ENCODE results near the gene SART3.

Gene SART3, protein sequence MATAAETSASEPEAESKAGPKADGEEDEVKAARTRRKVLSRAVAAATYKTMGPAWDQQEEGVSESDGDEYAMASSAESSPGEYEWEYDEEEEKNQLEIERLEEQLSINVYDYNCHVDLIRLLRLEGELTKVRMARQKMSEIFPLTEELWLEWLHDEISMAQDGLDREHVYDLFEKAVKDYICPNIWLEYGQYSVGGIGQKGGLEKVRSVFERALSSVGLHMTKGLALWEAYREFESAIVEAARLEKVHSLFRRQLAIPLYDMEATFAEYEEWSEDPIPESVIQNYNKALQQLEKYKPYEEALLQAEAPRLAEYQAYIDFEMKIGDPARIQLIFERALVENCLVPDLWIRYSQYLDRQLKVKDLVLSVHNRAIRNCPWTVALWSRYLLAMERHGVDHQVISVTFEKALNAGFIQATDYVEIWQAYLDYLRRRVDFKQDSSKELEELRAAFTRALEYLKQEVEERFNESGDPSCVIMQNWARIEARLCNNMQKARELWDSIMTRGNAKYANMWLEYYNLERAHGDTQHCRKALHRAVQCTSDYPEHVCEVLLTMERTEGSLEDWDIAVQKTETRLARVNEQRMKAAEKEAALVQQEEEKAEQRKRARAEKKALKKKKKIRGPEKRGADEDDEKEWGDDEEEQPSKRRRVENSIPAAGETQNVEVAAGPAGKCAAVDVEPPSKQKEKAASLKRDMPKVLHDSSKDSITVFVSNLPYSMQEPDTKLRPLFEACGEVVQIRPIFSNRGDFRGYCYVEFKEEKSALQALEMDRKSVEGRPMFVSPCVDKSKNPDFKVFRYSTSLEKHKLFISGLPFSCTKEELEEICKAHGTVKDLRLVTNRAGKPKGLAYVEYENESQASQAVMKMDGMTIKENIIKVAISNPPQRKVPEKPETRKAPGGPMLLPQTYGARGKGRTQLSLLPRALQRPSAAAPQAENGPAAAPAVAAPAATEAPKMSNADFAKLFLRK

DNA sequence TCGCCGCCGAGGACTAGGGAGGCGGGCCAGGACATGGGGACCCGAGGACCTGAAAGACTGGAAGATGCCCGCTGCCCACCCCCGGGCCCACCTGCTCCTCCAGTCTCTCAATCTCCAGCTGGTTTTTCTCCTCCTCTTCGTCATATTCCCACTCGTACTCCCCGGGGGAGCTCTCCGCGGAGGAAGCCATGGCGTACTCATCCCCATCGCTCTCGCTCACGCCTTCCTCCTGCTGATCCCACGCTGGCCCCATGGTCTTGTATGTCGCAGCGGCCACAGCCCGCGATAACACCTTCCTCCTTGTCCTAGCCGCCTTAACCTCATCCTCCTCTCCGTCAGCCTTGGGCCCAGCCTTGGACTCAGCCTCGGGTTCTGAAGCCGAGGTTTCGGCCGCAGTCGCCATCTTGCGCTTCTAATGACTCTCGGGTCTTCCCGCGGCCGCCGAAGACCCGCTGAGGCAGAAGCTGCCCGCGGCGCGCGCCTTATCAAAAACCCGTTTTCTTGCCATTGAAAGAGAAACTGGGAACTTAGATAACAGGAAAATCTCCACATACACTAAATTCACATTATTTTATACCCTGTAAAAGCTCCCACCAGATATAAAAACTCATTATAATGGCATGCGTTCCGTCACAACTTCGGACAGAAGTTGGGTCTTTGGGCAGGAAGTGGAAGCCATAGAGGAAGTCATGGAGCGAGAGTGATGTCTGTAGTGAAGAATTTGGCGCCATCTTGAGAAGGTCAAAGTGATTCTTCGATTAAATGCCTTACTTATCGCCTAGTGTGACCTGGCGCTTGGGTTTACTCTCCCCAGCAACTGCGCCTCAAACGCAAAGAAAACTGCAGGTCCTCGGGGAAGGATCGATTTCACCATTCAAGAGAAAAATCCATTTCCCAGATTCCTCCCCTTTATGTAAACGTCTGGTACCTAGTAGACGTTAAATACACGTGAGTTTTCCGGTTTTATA lies at the start of gene SART3:
Gene SART3 (minus strand): TSS at position 422 of the 968 bp plus-strand sequence. CDS start 19 bp downstream, at position 403.
- DNase-seq = peak; percentile 93

DNA sequence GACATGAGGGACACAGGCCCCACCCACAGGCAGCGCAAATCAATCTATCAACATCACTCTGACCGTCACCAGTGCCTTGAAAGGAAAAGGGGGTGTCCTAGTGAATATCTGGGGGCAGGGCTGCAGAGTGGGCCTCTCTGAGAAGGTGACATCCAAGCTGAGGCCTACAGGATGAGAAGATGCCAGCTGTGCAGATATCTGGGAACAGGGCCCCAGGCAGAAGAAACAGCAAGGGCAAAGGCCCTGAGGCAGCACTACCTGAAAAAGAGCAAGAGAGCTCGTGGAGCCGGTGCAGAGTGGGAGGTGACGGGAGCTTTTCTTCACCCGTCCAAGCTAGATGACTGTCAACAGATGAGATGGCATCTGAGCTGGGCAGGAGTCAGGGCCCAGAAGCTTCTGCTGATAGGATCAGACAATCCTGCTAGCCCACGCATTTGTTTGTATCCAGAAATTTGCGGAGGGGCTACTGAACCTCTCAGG lies 49.4 kb upstream of the SART3 start:
- DNase-seq = no peak

DNA sequence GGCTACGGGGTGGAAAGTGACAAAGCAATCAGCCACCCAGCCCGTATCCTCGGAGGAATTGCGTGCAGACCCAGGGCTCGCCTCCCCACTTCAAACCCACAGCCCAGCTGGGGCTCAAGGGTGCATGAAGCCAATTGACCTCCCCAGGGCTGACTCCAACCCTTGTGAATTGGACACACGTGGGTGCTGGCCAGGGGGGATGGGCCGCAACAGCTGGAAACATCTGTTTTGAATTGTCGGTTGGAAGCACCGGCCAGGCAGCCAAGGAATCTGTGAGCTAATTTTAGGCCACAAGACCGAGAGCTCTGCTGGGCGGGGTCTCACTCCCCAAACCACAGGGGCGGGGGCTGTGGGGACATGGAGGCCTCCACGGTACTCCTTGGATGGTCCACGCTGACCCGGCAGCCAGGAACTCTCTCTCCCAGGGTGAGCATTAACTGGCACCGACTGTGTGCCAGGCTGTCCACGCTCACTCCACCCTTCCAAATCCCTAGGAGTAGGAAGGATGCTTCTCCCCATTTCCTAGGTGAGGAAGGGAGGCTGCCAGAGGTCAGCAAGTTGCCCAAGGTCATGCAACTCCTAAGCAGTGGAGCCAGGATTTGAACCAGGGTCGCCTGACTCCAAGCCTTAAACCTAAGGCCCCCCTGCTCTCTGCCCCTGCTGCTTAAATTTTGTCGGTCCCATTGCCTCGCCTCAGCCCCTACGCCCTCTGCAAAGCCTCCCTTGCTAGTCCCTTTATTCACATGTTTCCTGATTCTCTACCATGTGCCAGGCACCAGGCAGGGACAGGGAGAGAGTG lies 48.8 kb upstream of the SART3 start:
- DNase-seq = no peak

DNA sequence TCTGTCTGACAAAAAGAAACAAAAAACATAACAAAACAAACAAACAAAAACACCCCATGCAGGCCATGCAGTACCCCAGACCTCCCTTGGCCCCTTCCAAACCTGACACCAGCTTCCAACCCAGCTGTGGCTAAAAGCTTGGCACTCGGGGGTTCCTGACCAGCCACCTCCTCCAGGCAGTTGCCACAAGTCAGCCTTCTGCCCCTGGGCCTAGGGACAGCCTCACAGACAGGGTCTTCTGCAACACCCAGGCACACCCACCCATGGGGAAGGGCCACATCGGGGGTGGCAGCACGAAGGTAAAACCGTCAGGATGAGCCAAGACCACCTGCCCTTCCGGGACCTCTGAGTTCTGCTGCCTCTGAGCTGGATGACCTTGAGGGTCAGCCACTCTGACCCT lies 47.6 kb upstream of the SART3 start:
- no peak for DNase-seq

DNA sequence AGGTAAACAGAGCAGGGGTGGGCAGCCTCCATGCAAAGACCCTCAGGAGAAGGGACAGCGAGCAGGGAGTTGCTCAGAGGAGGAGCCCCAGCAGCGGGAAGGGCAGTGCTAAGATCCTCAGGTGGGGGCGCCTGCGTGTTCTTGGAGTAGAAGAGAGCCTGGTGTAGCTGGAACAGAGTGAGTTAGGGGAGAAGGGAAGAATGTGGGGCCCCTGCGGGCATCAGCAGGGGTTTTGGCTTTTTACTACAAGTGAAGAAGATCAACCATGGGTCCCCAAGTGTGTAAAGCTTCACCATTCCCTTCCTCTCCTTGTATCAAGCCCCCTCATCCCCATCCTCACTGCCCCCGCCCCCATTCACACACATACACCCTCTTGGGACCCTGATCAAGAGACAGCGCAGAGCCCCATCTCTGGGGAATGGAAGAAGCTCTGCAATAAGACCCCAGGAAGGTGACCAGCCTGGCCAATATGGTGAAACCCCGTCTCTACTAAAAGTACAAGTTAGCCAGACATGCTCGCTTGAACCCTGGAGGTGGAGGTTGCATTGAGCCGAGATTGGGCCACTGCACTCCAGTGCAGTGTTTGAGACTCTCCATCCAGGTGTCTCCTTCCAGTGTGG lies 47.1 kb upstream of the SART3 start:
- no peak for DNase-seq

DNA sequence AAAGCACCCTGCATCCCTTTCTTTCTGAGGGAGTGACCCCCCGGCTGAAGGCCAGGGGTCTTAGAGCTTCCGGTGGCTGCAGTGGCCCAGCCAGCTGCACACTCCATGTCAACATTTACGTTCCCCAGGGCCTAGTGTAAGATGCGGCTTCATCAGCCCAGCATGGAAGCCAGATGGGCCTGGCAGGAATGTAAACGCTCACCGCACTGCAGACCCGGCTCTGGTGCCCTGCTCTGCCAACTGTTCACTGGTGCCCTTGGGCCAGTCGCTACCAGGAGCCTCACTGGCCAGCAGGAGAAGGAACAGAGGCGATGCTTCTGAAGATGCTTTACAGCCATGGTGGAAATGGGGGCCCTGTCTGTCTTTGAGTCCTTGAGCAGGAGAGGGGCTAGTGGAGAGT lies 45.5 kb upstream of the SART3 start:
- DNase-seq = no peak

DNA sequence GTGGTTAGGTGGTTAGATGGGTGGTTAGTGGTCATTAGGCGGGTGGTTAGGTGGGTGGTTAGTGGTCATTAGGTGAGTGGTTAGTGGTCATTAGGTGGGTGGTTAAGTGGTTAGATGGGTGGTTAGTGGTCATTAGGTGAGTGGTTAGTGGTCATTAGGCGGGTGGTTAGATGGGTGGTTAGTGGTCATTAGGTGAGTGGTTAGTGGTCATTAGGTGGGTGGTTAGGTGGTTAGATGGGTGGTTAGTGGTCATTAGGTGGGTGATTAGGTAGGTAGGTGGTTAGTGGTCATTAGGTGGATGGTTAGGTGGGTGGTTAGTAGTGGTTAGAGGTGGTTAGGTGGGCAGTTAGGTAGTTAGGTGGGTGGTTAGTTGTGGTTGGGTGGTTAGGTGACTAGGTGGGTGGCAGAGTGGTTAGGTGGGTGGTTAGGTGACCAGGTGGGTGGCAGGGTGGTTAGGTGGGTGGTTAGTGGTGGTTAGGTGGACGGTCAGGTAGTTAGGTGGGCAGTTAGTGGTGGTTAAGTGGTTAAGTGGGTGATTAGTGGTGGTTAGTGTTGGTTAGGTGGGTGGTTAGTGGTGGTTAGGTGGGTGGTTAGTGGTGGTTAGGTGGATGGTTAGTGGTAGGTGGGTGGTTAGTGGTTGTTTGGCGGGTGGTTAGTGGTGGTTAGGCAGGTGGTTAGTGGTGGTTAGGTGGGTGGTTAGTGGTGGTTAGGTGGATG lies 44.9 kb upstream of the SART3 start:
- no peak for DNase-seq

DNA sequence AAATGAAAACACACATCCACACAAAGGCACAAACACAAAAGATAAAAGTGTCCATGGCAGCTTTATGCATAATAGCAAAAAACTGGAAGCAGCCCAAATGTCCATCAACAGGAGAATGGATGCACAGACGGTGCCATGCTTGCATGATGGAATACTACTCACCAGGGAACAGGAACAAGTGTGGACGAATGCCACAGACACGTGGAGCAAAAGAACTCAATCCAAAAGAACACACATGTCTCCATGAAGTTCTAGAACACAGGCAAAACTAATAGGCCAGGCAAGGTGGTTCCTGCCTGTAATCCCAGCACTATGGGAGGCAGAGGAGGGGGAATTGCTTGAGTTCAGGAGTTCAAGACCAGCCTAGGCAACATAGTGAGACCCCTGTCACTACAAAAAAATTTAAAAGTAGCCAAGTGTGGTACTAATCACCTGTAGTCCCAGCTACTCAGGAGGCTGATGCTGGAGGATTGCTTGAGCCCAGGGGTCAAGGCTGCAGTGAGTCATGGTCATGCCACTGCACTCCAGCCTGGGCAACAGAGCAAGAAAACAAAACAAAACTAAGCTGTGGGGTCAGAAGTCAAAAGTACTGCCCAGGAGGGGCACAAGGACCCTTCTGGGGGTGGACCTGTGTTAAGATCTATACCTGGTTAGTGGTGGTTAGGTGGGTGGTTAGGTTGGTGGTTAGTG lies 44.2 kb upstream of the SART3 start:
- no peak for DNase-seq

DNA sequence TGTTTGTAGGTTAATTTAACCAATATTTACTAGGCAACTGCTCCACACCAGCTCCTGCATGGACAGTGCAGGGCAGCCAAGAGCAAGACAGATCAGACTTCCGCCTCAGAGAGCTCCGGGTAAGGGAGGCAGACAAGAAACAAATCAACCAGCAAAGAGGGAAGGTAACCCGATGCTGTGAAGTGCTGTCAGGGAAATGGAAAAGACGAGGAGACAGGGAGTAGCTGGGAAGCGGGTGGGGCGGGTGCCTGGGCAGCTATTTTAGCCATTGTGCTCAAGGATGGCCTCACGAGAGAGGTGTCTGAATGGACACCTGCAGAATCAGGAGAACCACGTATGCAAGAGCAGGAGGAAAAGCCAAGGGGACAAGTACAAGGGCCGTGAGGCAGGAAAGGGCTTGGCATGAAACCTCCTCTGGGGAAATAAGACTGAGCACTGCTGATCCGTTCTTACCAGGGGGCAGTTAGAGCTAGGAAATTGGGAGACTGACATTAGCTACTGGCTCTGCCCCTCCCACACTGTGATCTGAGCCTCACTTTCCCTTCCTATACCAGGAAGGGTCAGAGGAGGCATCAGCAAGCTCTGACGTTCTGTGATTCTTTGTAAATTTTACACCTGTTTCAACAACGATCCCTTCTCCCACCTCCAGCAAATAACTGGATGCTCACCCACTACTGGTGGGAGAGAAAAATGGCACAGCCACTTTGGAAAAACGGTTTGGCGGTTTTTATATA lies 43.4 kb upstream of the SART3 start:
- no peak for DNase-seq

DNA sequence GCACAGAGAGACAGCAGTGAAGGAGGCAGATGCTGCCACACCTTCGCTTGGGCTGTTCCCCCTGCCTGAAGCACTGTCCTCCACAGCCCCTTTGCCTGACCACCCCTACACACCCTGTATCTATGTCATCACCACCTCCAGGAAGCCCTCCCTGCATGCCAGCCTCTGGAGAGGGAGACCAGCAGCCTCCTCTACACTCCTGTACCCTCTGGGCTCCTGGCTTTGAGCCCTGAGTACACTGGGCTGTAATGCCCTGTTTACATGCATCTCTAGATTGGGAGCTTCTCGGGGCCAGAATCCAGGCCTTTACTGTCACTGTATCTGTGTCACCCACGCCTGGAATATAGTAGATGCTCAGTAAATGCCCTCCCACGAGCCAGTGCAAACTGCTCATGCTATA lies 42.8 kb upstream of the SART3 start:
- no peak for DNase-seq

DNA sequence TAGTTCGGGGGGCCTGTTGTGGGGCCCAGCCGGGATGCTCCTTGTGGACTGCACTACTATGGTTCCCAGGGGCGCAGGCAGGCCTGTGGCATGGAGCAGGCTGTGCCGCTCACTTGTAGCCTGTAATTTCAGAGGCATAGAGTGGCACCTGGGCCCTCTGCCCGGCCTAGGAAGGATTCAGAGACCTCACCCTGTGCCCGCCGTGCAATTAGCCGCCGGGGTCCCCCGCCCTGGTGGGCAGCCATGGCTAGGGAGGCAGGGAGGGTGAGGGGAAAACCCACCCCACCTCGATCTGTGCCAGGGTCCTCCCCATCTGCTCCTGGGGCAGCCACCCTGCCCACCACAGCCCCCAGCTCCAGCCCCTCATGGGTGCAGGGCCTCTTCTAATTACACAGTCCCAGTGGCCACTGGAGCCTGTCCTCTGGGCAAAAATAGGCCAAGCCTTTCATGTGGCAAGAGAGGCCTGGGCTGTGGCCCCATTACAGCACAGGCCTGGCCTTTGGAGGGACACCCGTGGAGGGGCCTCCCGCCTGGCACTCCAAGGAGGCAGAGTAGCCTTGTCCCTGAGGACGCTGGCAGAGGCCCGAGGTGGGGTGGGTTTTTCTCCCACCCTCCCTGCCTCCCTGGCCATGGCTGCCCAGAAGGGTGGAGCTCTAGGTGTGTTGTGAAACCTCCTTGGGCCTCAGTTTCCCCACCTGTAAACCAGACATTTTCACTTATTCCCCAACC lies 42.2 kb upstream of the SART3 start:
- DNase-seq = no peak

DNA sequence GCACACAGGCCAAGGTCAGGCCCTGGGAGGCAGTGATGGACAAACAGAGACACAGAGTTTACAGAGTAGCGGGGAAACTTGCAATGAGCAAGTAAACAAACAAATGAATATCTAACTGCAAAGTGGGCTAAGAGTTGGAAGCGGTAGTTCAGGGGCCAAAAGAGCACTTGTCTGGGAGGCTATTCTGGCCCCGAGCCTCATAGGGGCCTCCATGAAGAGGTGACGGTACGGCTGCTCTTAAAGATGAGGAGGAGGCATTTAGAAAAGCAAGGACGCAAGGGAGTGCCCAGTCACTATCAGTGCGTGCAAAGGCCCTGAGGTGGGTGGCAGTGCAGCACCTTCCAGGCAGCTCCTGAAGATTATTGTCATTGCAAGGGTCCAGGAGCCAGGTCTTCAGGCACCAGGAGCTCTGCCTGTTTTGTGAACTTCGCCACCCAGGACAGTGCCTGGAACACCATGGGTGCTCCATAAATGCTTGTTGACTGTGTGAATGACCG lies 41.3 kb upstream of the SART3 start:
- DNase-seq = no peak

DNA sequence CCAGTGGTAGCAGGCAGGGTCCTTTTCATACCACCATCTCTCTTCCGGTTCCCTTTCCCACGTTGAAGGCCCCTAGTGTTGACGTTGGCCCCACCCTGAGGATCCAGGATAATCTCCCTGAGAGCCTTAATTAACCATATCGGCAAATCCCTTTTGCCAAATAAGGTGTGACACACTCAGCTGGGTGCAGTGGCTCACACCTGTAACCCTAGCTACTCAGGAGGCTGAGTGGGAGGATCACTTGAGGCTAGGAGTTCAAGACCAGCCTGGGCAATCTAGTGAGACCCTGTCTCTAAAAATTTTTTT lies 39.7 kb upstream of the SART3 start:
- DNase-seq = no peak

DNA sequence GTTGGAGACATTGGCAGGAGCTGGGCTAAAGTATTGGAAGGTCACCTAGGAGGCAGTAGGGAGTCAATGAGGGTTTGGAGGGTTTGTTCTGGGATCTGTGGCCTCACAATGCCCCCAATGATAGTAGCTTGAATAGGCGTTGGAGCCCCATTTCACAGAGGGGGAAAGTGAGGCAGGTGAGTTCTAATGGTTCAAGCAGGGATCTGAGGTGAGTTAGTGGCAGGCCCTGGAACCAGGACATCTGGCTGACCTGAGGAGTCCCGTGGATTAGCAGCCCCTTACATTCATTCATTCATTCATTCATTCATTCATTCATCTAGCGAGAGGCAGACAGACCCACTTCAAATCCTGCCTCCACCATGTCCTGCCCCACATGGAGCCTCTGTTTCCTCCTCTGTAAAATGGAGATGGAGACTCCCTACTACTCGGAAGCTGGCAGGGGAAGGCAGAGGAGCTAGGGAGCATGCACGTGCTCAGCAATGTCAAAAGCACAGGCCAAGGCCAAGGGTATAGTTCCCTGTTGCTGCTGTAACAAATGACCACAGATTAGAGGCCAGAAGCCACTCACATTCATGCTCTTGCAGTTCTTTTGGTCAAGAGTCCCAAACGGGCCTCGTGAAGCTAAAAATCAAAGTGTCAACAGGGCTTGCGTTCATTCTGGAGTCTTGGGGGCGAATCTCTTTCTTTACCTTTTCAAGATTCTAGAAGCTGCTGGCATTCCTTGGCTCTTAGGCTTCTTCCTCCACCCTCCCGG lies 39.2 kb upstream of the SART3 start:
- no peak for DNase-seq

DNA sequence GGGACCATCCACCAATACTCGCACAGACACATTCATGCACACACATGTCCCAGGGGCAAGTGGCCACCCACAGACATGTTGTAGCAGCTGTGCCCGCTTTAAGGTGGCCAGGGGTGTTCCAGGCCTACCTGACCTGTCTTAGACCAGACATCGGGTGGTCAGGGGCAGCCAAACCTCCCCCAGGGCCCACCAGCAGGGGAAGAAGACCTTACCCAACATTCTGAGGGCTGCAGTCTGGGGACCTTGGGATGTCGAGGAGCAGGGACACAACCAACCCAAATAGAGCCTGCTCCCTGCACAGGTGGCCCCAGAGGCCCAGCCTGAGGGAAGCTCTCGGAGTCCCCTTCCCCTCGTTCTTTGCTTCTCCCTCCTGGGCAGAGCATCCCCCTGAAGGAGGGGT lies 38.6 kb upstream of the SART3 start:
- no peak for DNase-seq

DNA sequence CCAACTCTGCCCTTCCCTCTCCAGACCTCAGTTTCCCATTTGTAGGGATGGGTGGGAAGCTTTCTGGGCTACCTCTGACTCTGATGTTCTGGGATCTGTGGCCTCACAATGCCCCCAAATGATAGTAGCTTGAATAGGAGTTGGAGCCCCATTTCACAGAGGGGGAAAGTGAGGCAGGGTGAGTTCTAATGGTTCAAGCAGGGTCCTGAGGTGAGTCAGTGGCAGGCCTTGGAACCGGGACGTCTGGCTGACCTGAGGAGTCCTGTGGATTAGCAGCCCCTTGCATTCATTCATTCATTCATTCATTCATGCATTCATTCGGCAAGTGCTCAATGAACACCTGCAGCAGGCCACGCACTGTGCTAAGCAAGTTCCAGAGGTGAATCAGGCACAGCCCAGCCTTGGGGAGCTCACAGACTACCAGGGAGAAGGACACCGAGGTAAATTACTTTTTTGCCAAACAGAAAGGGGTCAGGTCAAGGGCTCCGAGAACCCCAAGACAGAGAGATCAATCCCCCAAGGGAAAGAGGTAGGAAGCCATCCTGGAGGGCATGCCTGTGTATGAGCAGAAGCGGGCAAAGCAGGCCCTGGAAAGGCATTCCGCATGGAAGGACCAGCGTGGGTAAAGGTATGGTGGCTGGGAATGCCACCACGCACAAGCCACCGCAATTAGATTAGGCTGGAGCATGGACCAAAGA lies 37.7 kb upstream of the SART3 start:
- DNase-seq = no peak

Data from NCI-H2227 treated with DMSO at 0.1 percent for 48 hours (cell line).